Activated B cell treated with CpG ODN at 0.5 μM for 24 hours (primary cell): Measurements from ENCODE around the gene SORCS1. TPM values are rescaled to one million over a fixed set of nuclear protein-coding genes. Genes with fewer than 3 reads are reported as not detected.

Experiments
- ATAC-seq: fragments of 200-7000 bp; cut with Tn5 transposase; one replicate; pipeline ENCODE4 v1.10.0; 2021; ENCODE audit warnings: low read depth, mild to moderate bottlenecking, moderate library complexity
- CTCF ChIA-PET: fragments of 350-600 bp; sonication (Branson Sonifier 250); formaldehyde crosslinking; loops from one replicate; lab custom pipeline; 2021; ENCODE audit warnings: antibody characterized with exemption; lab: Charles Lee
- POLR2A ChIA-PET: fragments of 350-600 bp; sonication (Branson Sonifier 250); formaldehyde crosslinking; loops from one replicate; lab custom pipeline; 2021; ENCODE audit warnings: antibody characterized with exemption; lab: Charles Lee
- DNase-seq: peaks from one replicate; pipeline ENCODE4 v3.0.0; 2022
- H3K27ac Mint-ChIP-seq: one replicate; pipeline ENCODE4 v1.8.0; 2020; ENCODE audit warnings: mixed read lengths
- H3K27me3 Mint-ChIP-seq: one replicate; pipeline ENCODE4 v1.8.0; 2021; ENCODE audit warnings: mixed read lengths
- H3K36me3 Mint-ChIP-seq: one replicate; pipeline ENCODE4 v1.8.0; 2021; ENCODE audit warnings: low read depth, mixed read lengths
- H3K4me1 Mint-ChIP-seq: one replicate; pipeline ENCODE4 v1.8.0; 2021; ENCODE audit warnings: mixed read lengths
- H3K4me3 Mint-ChIP-seq: one replicate; pipeline ENCODE4 v1.8.0; 2020; ENCODE audit warnings: mild to moderate bottlenecking, mixed read lengths
- H3K9me3 Mint-ChIP-seq: one replicate; pipeline ENCODE4 v1.8.0; 2020; ENCODE audit warnings: mixed read lengths
- CTCF ChIP-seq: fragments of 200-600 bp; IDR thresholded peaks from one replicate; pipeline ENCODE4 v1.8.0; 2022; ENCODE audit warnings: antibody characterized with exemption, mild to moderate bottlenecking
- intact Hi-C: fragments of 100-400 bp; cut with micrococcal nuclease; formaldehyde crosslinking; loops from one replicate; pipeline ENCODE4 v1.15.1; 2024
- total RNA-seq: library from RNA; stranded (reverse); gene quantifications from 2 replicates; pipeline ENCODE4 v1.2.3, GENCODE V29; 2022

Gene SORCS1
- total RNA-seq, 1 donor from 2014 or later: not detected

- Mint-ChIP-seq H3K27ac (no peak overlapping the region), H3K4me1 (no peaks in the 10 kb centered on the region), H3K36me3 (no peaks in the 10 kb centered on the region), H3K4me3 (no peak overlapping the region), H3K27me3 (no peaks in the 10 kb centered on the region), H3K9me3 (no peaks in the 10 kb centered on the region)
- ATAC-seq: no peak
- ChIA-PET POLR2A (no interaction called here), CTCF (no interaction called here)
- no peak for TF ChIP-seq CTCF
- DNase-seq: no peak
- intact Hi-C loops: no loop called here
Observed at GRCh38 chr10:106973716-106974115, 190.8 kb downstream of the SORCS1 start.

GRCh38 chr10:106973288-106973687 lies 191.2 kb downstream of the SORCS1 start:
- no peaks in the 10 kb centered on the region for H3K4me1 Mint-ChIP-seq
- ATAC-seq: no peak
- H3K9me3 Mint-ChIP-seq: no peaks in the 10 kb centered on the region
- H3K27ac Mint-ChIP-seq: no peak overlapping the region
- no peaks in the 10 kb centered on the region for H3K36me3 Mint-ChIP-seq
- ChIA-PET POLR2A (no interaction called here), CTCF (no interaction called here)
- TF ChIP-seq CTCF: no peak
- intact Hi-C loops: no loop called here
- no peaks in the 10 kb centered on the region for H3K27me3 Mint-ChIP-seq
- H3K4me3 Mint-ChIP-seq: no peak overlapping the region
- DNase-seq: no peak

GRCh38 chr10:106972381-106972780 lies 192.1 kb downstream of the SORCS1 start:
- H3K9me3 Mint-ChIP-seq: no peaks in the 10 kb centered on the region
- intact Hi-C loops: no loop called here
- TF ChIP-seq CTCF: no peak
- H3K4me3 Mint-ChIP-seq: no peak overlapping the region
- ATAC-seq (no peak), DNase-seq (no peak)
- ChIA-PET CTCF (no interaction called here), POLR2A (no interaction called here)
- H3K4me1 Mint-ChIP-seq: no peaks in the 10 kb centered on the region
- H3K27ac Mint-ChIP-seq: no peak overlapping the region
- no peaks in the 10 kb centered on the region for H3K27me3 Mint-ChIP-seq
- H3K36me3 Mint-ChIP-seq: no peaks in the 10 kb centered on the region

- ChIA-PET CTCF (no interaction called here), POLR2A (no interaction called here)
- intact Hi-C loops: no loop called here
- H3K27ac Mint-ChIP-seq: no peak overlapping the region
- no peaks in the 10 kb centered on the region for H3K4me1 Mint-ChIP-seq
- H3K36me3 Mint-ChIP-seq: no peaks in the 10 kb centered on the region
- ATAC-seq (no peak), DNase-seq (no peak)
- no peaks in the 10 kb centered on the region for H3K9me3 Mint-ChIP-seq
- no peak for TF ChIP-seq CTCF
- no peaks in the 10 kb centered on the region for H3K27me3 Mint-ChIP-seq
- no peak overlapping the region for H3K4me3 Mint-ChIP-seq
Observed at GRCh38 chr10:106971411-106971831, 193.1 kb downstream of the SORCS1 start.

- ChIA-PET POLR2A (no interaction called here), CTCF (no interaction called here)
- Mint-ChIP-seq H3K9me3 (no peaks in the 10 kb centered on the region), H3K27me3 (no peaks in the 10 kb centered on the region), H3K36me3 (no peaks in the 10 kb centered on the region), H3K4me3 (no peak overlapping the region), H3K4me1 (no peaks in the 10 kb centered on the region), H3K27ac (no peak overlapping the region)
- no peak for TF ChIP-seq CTCF
- no peak for DNase-seq
- no peak for ATAC-seq
- intact Hi-C loops: no loop called here
Observed at GRCh38 chr10:106967452-106967851, 197.1 kb downstream of the SORCS1 start.
